Smooth muscle cell (in vitro differentiated cells): ENCODE results near the gene FILIP1L. TPM values are rescaled to one million over a fixed set of nuclear protein-coding genes. Genes with fewer than 3 reads are reported as not detected.
A peak's percentile ranks its signal among the peaks of the same experiment; 100 is the strongest.

Source experiments
- DNase-seq: peaks from one replicate; lab custom pipeline; 2025; ENCODE audit not compliant: unreplicated experiment; lab: John Stamatoyannopoulos, UW
- H2AFZ ChIP-seq: fragments of 200-600 bp; sonication (generic); 2 replicates; pipeline ENCODE4 v1.6.0; 2016; ENCODE audit warnings: antibody characterized with exemption, low read depth, mild to moderate bottlenecking
- H3F3A ChIP-seq: fragments of 200-600 bp; sonication (generic); 2 replicates; pipeline ENCODE4 v1.6.0; 2017; ENCODE audit warnings: antibody characterized with exemption, low read depth
- H3K27ac ChIP-seq: fragments of 200-600 bp; sonication (generic); 2 replicates; pipeline ENCODE4 v1.5.1; 2016; ENCODE audit warnings: low read depth, mild to moderate bottlenecking
- H3K27me3 ChIP-seq: fragments of 200-600 bp; sonication (generic); 2 replicates; pipeline ENCODE4 v1.6.1; 2016; ENCODE audit warnings: low read depth, mild to moderate bottlenecking
- H3K36me3 ChIP-seq: fragments of 200-600 bp; sonication (generic); 2 replicates; pipeline ENCODE4 v1.5.1; 2016; ENCODE audit warnings: low read depth
- H3K4me1 ChIP-seq: fragments of 200-600 bp; sonication (generic); 2 replicates; pipeline ENCODE4 v1.5.1; 2016; ENCODE audit warnings: low read depth
- H3K4me2 ChIP-seq: fragments of 200-600 bp; sonication (generic); 2 replicates; pipeline ENCODE4 v1.6.0; 2016; ENCODE audit warnings: mild to moderate bottlenecking
- H3K4me3 ChIP-seq: fragments of 200-600 bp; sonication (generic); 2 replicates; pipeline ENCODE4 v1.5.1; 2016; ENCODE audit warnings: mild to moderate bottlenecking
- H3K79me2 ChIP-seq: fragments of 200-600 bp; sonication (generic); 2 replicates; pipeline ENCODE4 v1.6.0; 2016; ENCODE audit warnings: low read depth, mild to moderate bottlenecking
- H3K9ac ChIP-seq: fragments of 200-600 bp; sonication (generic); 2 replicates; pipeline ENCODE4 v1.6.0; 2016; ENCODE audit warnings: low read depth
- H3K9me3 ChIP-seq: fragments of 200-600 bp; sonication (generic); replicated peaks from 2 replicates; pipeline ENCODE4 v1.5.1; 2016; ENCODE audit warnings: low read depth
- H4K20me1 ChIP-seq: fragments of 200-600 bp; sonication (generic); 2 replicates; pipeline ENCODE4 v1.6.0; 2016; ENCODE audit warnings: low read depth
- WGBS: methylation state at CpG from one replicate; pipeline ENCODE4 v1.1.7; 2016; ENCODE audit warnings: low lambda C conversion rate; 5-methylcytosine and 5-hydroxymethylcytosine counted together
- polyA plus RNA-seq: library from polyadenylated mRNA; unstranded; fragments of >200 nt; fragmentation: Nextera tagmentation; extraction: Ambion mirVana; gene quantifications from 2 replicates; pipeline ENCODE4 v1.2.1, GENCODE V29; 2016
- total RNA-seq: library from RNA; depleted of rRNA; stranded (reverse); fragments of >200 nt; gene quantifications from 2 replicates; pipeline ENCODE4 v1.2.3, GENCODE V29; 2014
- TF ChIP-seq, protein P1 (sequence below): fragments of 200-600 bp; sonication (generic); IDR thresholded peaks from 2 replicates; pipeline ENCODE4 v1.5.1; 2017; ENCODE audit warnings: borderline replicate concordance, mild to moderate bottlenecking, antibody characterized with exemption; ENCODE audit not compliant: insufficient read depth, poor library complexity, severe bottlenecking

The FILIP1L gene
- total and polyA plus RNA-seq, 2 experiments from 2014 or later, result 56.2 to 104 TPM

DNA sequence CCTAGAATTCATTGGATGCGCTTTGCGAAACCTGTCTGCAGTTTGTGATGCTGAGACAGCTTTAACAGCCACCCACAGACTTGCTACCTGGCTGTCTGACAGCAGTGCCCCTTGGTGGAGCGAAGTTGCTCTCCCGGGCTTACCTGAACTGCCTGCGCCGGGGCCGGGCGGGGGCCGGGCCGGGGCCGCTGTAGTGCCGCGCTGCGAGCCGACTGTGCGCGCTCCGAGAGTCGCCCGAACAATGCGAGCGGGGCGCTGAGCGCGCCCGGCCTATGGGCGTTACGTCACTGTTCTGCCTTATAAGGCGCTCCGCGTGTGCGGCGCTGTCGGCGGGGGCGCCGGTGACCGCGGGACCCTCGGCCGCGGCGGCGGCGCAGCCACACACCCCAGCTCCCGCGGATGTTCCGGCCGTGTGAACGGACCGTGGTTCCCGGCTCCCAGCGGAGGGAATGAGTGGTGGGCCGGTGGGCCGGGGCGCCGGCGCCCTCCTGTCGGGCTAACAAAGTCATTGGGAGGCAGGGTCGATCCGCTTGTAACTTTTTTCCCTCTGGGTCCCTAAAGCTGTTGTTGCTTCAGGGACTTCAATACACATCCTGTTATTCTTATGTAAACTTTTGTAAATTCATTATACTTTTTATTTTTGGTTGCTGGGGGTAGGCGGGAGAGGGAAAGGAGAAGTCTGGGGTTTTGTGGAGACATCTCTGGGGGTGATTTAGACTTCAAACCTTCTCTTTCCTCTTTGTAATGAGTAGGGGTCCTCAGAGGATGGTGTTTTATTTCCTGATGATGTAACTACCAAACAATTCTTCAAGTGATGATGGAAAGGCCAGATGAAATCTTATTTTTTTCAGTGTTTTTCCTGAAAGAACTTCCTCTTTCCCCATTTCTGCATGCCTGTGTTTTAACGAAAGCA lies 238.1 kb downstream of the FILIP1L start:
- Histone ChIP-seq H3K9me3 (no peaks in the 10 kb centered on the region), H3K9ac (peak overlapping the region; percentile 97), H3F3A (peaks cover 6% of the 10 kb centered on the region), H3K4me3 (peak overlapping the region; percentile 81), H3K4me2 (peak overlapping the region; percentile 97), H3K4me1 (peaks cover 18% of the 10 kb centered on the region), H3K36me3 (no peaks in the 10 kb centered on the region), H4K20me1 (peaks cover 37% of the 10 kb centered on the region), H3K79me2 (peaks cover 54% of the 10 kb centered on the region), H2AFZ (peak overlapping the region; percentile 81), H3K27ac (peak overlapping the region; percentile 96), H3K27me3 (no peaks in the 10 kb centered on the region)
- TF ChIP-seq, protein P1, sequence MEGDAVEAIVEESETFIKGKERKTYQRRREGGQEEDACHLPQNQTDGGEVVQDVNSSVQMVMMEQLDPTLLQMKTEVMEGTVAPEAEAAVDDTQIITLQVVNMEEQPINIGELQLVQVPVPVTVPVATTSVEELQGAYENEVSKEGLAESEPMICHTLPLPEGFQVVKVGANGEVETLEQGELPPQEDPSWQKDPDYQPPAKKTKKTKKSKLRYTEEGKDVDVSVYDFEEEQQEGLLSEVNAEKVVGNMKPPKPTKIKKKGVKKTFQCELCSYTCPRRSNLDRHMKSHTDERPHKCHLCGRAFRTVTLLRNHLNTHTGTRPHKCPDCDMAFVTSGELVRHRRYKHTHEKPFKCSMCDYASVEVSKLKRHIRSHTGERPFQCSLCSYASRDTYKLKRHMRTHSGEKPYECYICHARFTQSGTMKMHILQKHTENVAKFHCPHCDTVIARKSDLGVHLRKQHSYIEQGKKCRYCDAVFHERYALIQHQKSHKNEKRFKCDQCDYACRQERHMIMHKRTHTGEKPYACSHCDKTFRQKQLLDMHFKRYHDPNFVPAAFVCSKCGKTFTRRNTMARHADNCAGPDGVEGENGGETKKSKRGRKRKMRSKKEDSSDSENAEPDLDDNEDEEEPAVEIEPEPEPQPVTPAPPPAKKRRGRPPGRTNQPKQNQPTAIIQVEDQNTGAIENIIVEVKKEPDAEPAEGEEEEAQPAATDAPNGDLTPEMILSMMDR, result no peak
- 2% methylated on average over 57 of the region's 63 CpGs for WGBS
- peak; percentile 40 for DNase-seq

DNA sequence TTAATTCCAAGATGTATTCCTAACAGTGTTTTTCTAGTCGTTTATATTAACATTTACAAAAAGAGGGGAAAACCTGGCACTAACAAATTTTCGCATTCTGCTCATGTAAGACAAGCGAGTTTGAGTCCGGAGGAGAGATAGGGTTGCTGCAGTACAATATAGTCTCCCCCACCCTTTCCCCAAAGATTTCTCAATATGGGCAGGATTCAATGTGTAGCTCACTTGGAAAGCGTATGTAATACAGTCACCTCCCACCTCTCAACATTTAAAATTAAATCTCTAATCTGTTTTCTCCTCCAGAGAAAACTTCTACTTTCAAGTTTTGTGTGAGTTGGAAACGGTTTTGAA lies 238.7 kb downstream of the FILIP1L start:
- Histone ChIP-seq H3K27me3 (no peaks in the 10 kb centered on the region), H3K4me3 (peak overlapping the region; percentile 81), H3K79me2 (peaks cover 60% of the 10 kb centered on the region), H2AFZ (peak overlapping the region; percentile 81), H3K9ac (peak overlapping the region; percentile 97), H3F3A (peaks cover 6% of the 10 kb centered on the region), H3K9me3 (no peaks in the 10 kb centered on the region), H3K4me2 (peak overlapping the region; percentile 97), H3K36me3 (no peaks in the 10 kb centered on the region), H3K27ac (peak overlapping the region; percentile 96), H4K20me1 (peaks cover 43% of the 10 kb centered on the region), H3K4me1 (peaks cover 18% of the 10 kb centered on the region)
- WGBS, result under 1% methylated on average over 6 of the region's 6 CpGs
- no peak for DNase-seq
- TF ChIP-seq, protein P1, result no peak

DNA sequence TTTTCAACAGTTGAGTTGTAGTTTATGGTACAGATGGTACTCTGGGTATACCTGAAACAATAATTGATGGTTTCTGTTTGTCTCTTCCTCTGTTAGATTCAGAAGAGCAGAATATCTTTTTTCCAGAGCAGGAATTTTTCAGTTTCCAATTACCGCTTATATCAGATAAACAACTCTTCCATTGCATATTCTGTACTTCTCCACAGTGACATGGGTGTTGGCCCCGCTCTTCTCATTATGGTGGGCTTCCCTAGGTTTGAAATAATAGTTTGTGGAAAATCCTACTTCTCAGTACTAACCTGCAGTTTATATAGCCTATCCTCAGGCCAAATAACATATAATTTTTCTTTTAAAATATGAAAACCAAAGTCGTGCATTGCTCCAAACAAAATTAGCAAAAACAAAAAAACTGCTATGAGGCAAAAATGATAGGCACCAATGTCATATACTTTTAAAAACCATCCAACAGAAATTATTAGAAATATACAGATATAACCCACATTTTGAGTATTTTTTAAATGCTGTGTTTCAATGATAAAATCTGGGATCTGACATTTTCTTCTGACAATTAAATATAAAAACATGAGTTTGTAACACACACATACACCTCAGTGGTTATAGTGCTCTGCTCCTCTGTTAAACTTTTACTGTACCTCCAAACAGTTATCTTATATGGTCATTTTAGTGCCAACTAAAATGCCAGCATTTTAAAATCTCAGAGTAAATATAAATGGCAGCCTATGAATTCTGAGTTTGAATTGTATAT lies 239.9 kb downstream of the FILIP1L start:
- Histone ChIP-seq H3K4me2 (peak overlapping the region; percentile 97), H3K9me3 (no peaks in the 10 kb centered on the region), H3F3A (peaks cover 6% of the 10 kb centered on the region), H3K36me3 (no peaks in the 10 kb centered on the region), H3K4me1 (peaks cover 23% of the 10 kb centered on the region), H3K27me3 (no peaks in the 10 kb centered on the region), H3K4me3 (peak overlapping the region; percentile 81), H3K79me2 (peaks cover 71% of the 10 kb centered on the region), H2AFZ (no peak overlapping the region), H3K27ac (peak overlapping the region; percentile 96), H4K20me1 (peaks cover 54% of the 10 kb centered on the region), H3K9ac (peak overlapping the region; percentile 97)
- TF ChIP-seq, protein P1, result no peak
- 63% methylated on average over 3 of the region's 3 CpGs for WGBS
- no peak for DNase-seq
